HG03039 (cell line): ENCODE results near the gene RABEP2.
"Not testable (repeated sequence)": the region's sequence is repeated elsewhere in the genome, so short reads cannot be mapped to it uniquely, and the experiment has no call there.

Source experiments
- ATAC-seq: cut with Tn5 transposase; IDR thresholded peaks from one replicate; pipeline ENCODE4 v1.9.1; 2021; ENCODE audit warnings: mild to moderate bottlenecking, moderate library complexity; ENCODE audit not compliant: unreplicated experiment

RABEP2 gene

DNA sequence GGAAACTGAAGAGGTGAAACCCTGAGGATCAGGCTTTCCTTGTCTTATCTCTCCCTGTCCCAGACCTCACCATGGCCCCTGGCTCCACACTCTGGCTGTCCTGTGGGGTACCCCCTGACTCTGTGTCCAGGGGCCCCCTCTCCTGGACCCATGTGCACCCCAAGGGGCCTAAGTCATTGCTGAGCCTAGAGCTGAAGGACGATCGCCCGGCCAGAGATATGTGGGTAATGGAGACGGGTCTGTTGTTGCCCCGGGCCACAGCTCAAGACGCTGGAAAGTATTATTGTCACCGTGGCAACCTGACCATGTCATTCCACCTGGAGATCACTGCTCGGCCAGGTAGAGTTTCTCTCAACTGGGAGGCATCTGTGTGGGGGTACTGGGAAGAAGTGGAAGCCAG is 8.1 kb upstream of the RABEP2 start:
- no peak for ATAC-seq

DNA sequence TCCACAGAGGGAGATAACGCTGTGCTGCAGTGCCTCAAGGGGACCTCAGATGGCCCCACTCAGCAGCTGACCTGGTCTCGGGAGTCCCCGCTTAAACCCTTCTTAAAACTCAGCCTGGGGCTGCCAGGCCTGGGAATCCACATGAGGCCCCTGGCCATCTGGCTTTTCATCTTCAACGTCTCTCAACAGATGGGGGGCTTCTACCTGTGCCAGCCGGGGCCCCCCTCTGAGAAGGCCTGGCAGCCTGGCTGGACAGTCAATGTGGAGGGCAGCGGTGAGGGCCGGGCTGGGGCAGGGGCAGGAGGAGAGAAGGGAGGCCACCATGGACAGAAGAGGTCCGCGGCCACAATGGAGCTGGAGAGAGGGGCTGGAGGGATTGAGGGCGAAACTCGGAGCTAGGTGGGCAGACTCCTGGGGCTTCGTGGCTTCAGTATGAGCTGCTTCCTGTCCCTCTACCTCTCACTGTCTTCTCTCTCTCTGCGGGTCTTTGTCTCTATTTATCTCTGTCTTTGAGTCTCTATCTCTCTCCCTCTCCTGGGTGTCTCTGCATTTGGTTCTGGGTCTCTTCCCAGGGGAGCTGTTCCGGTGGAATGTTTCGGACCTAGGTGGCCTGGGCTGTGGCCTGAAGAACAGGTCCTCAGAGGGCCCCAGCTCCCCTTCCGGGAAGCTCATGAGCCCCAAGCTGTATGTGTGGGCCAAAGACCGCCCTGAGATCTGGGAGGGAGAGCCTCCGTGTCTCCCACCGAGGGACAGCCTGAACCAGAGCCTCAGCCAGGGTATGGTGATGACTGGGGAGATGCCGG is 7.5 kb upstream of the RABEP2 start:
- ATAC-seq: no peak

DNA sequence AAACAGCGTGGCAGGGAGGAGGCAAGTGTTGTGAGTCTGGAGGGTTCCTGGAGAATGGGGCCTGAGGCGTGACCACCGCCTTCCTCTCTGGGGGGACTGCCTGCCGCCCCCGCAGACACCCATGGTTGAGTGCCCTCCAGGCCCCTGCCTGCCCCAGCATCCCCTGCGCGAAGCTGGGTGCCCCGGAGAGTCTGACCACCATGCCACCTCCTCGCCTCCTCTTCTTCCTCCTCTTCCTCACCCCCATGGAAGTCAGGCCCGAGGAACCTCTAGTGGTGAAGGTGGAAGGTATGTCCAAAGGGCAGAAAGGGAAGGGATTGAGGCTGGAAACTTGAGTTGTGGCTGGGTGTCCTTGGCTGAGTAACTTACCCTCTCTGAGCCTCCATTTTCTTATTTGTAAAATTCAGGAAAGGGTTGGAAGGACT is 6.8 kb upstream of the RABEP2 start, which contains the start of gene CD19:
CD19 (plus strand) TSS at position 171 of the 425 bp plus-strand sequence; CDS start at position 201, 30 bp downstream.
- ATAC-seq: no peak

GRCh38 chr16:28930652-28931051 is 5.6 kb upstream of the RABEP2 start:
- ATAC-seq: no peak

DNA sequence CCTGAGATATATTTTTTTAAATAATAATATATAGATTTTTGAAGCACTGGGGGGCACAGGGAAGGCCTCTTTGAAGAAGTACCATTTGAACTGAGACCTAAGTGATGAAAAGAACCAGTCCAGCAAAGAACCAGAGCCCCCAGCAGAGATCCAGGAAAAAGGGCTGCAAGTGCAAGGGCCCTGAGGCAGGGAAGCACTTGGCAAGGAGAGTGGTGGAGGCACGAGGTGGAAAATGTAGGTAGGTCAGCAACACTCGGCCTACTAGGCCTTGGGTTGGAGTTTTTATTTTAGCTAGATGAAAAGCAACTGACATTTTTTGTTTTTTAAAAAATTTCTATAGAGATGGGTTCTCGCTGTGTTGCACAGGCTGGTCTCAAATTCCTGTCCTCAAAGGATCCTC is 5.2 kb upstream of the RABEP2 start:
- ATAC-seq: no peak

- no peak for ATAC-seq
Observed at GRCh38 chr16:28927815-28928214, 2.8 kb upstream of the RABEP2 start.

DNA sequence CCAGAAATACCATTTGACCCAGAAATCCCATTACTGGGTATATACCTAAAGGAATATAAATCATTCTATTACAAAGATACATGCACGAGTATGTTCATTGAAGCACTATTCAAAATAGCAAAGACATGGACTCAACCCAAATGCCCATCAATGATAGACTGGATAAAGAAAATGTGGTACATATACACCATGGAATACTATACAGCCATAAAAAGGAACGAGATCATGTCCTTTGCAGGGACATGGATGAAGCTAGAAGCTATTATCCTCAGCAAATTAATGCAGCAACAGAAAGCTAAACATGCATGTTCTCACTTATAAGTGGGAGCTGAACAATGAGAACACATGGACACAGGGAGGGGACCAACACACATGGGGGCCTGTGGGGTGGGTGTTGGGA is 1.2 kb upstream of the RABEP2 start:
- not testable (repeated sequence) for ATAC-seq

GRCh38 chr16:28925386-28926228 is 569 bp upstream of the RABEP2 start:
- ATAC-seq: peak; percentile 24

GRCh38 chr16:28924399-28924761 is 658 bp downstream of the RABEP2 start:
- ATAC-seq: no peak

DNA sequence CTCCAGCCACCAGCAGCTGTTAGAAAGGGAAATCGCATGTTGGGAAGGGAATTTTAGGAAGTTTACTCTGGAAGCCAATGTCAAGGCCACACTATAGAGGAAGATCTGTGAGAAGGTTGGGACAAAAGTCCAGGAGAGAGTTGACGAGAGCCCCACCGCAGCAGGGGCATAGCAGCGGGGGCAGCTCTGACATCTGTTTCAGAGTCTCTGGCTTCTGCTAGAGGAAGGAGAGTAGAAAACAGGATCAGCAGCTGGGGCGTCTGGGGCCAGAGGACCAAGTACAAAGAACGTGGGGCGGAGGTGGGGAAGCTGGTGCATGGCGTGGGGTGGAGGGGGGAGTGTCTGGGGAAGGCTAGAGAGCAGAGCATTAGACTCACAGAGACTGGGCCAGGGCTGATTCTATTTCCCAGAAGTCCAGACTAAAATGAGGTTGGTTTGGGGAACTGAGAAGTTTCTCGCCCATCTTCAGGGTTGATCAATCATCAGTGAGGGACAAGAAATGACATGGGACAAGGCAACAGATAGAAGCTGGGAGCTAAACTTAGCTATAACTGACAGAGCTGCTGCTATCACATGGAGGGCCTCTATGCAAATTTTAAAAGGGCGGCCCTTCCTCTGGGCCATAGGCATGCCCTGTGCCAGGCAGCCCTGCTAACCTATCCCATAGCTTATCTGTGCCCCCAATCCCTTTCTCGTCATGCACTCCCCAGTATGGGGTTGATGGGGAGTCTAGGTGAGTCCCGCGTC is 1.2 kb downstream of the RABEP2 start:
- peak; percentile 34 for ATAC-seq

DNA sequence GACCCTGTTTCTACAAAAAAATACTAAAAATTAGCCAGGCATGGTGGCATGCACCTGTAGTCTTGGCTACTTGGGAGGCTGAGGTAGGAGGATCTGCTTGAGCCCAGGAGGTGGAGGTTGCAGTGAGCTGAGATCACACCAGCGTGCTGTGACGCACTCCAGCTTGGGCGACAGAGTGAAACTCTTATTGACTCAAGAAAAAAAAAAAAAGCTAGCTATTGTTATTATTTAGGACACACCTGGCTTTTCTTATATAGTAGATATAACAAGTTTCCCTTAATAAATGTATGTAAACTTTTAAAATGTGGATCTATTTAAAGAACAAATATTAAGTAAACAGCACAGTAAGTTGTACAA is 1.8 kb downstream of the RABEP2 start:
- ATAC-seq: no peak

GRCh38 chr16:28918698-28919097 is 6.3 kb downstream of the RABEP2 start:
- no peak for ATAC-seq

DNA sequence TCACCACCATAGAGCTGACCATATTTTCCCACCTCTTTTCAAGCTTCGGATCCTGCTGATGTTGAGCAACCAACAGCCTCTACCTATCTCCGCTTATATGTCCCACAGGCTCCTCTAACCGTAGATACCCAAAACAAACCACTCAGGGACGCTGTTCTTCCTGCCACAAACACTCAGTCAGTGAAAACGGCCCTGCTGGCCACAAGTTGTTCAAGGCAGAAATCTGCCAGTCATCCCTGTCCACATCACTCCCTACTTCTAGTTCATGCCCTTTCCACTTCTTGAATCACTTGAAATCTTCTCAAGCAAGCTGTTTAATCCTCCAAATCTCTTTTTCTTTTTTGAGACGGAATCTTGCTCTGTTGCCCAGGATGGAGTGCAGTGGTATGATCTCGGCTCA is 7.9 kb downstream of the RABEP2 start:
- ATAC-seq: no peak

DNA sequence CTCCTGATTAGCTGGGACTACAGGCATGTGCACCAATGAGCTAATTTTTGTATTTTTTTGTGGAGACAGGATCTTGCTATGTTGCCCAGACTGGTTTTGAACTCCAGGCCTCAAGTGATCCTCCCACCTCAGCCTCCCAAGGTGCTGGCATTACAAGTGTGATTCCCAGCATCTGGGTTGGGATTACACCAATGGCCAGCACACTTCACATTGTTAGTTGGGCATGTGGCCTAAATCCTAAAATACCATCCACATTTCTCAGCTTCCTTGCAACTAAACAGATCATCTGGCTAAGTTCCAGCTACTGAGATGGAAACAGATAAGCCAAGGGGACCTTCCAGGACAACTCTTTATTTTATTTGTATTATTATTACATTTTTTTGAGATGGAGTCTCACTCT is 9.9 kb downstream of the RABEP2 start:
- ATAC-seq: no peak

DNA sequence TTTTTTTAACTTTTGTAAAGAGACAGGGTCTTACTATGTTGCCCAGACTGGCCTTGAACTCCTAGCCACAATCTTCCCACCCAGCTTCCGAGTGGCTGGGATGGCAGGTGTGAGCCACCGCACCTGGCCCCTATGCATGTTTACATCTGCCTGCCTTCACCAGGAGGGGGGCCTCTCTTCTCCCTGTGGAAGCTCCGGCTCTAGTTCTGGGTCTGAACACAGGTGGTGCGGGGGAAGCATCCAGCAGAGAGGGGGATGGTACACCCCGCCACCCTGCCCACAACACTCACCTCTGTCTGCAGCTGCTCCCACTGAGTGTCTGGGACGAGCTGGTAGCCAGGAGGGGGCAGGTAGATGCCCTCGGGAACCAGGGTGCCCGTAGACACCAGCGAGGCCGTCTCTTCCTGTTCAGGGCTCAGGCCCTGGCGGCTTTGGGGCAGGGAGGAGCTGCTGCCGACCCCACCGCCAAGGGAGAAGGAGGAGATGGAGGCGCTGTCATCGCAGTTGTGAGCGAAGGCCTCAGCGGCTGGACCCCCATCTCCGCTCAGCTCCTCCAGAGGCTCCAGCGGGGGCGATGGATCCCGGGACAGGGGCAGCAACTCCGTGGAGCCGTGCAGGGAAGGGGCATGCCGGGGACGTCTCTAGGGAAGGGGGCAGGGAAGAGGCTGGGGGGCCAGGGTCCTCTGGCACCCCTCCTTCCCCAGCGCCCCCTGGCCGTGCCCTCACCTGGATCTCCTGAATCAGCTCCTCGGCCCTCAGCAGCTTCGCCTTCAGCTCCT is 10.9 kb downstream of the RABEP2 start:
- no peak for ATAC-seq

DNA sequence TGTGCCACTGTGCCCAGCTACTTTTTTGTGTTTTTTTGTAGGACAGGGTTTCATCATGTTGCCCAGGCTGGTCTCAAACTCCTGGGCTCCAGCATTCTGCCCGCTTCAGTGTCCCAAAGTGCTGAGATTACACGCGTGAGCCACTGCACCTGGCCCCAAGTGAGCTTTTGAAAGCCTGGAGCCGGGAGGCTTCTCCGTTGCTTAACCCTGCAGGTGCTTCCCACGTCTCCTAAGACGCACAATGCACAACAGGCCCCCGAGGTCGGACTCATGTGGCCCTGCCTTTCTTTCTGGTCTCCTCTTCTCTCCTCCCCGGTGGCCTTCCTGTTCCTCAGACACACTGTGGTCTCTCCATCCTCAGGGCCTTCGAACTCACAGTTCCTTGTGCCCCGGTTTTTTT is 12.5 kb downstream of the RABEP2 start:
- no peak for ATAC-seq

DNA sequence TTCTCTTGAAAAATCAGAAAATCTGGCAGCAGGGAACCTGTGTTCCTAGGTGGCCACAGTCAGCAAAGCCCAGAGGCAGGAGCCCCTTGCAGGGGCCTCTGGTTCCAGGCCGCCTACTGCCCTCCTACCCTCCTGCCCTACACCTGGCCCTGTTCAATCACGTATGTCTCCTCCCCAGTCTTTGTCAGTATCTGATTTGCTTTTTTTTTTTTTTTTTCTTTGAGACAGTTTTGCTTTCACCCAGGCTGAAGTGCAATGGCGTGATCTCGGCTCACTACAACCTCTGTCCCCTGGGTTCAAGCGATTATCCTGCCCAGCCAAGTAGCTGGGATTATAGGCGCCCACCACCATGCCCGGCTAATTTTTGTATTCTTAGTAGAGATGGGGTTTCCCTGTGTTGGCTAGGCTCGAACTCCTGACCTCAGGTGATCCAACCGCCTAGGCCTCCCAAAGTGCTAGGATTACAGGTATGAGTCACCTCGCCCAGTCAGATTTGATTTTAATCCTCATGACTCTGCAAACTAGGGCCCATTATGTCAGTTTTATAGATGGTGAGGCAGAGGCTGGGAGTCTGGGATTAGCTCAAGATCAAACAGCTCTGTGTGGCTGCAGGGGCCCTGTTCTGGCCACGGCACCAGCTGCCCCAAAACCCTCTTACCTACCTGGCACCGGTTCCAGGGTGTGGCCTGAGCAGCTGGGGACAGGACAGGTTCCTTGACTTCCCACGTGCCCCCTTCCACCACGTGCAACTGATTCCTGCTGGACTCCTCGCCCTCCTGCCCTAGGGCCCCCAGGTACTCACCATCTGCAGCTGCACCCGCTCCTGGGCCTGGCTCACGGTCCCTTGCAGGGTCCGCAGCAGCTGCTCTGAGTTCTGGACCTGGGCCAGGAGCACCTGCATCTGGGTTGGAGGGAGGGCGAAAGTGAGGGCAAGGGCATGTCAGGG is 14.7 kb downstream of the RABEP2 start:
- no peak for ATAC-seq

DNA sequence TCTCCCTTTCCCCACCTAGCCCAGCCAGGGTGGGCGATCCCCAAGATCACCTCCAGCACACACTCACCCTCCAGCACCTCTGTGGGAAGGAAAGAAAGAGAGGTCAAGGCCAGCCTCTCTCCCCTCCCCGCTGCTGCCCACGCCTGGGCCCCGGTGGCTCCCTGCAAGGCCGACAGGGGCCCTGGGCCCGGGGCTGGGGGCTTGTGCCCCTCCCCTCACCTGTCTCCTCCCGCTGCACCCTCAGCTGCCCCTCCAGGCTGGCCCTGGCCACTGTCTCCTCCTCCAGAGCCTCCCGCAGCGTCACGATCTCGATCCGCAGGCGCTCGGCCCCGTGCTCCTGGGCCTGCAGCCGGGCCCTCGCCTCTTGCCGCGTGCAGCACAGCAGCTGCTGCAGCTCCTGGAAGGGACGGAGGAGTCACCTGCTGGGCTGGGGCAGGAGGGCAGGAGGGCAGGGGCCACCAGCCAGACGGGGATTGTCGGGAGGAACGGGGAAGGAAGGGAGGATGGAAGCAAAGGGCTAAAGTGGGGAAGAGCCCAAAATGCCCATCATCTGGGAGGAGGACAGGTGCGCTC is 19.2 kb downstream of the RABEP2 start:
- no peak for ATAC-seq

- ATAC-seq: no peak
Observed at GRCh38 chr16:28905229-28905754, 19.7 kb downstream of the RABEP2 start.
